Hippocampal formation (tissue), 2 donors: ENCODE data around the gene TSNAX.

Source experiments
- DNase-seq, 2 donors: peaks; one replicate each; lab custom pipeline; 2025; lab: John Stamatoyannopoulos, UW

TSNAX gene

GRCh38 chr1:231601824-231602672 lies 73.6 kb downstream of the TSNAX start:
- no peak for DNase-seq

- DNase-seq = no peak
Measured at GRCh38 chr1:231602673-231602984, 74.2 kb downstream of the TSNAX start.

- DNase-seq = peak; percentile 38 to 65
Measured at GRCh38 chr1:231603598-231604275, 75.3 kb downstream of the TSNAX start.

GRCh38 chr1:231604276-231604621 lies 75.8 kb downstream of the TSNAX start:
- no peak for DNase-seq

GRCh38 chr1:231605149-231606100 lies 77.0 kb downstream of the TSNAX start:
- no peak for DNase-seq

GRCh38 chr1:231606712-231607111 lies 78.2 kb downstream of the TSNAX start:
- no peak for DNase-seq

- no peak for DNase-seq
Measured at GRCh38 chr1:231610388-231610787, 81.9 kb downstream of the TSNAX start.

GRCh38 chr1:231611111-231611510 lies 82.6 kb downstream of the TSNAX start:
- DNase-seq = no peak

GRCh38 chr1:231611851-231612250 lies 83.4 kb downstream of the TSNAX start:
- no peak for DNase-seq

GRCh38 chr1:231612393-231613089 lies 84.1 kb downstream of the TSNAX start:
- DNase-seq = no peak

- DNase-seq = no peak
Measured at GRCh38 chr1:231613419-231614349, 85.2 kb downstream of the TSNAX start.
